Measurements from ENCODE around the gene POMP.

DNA sequence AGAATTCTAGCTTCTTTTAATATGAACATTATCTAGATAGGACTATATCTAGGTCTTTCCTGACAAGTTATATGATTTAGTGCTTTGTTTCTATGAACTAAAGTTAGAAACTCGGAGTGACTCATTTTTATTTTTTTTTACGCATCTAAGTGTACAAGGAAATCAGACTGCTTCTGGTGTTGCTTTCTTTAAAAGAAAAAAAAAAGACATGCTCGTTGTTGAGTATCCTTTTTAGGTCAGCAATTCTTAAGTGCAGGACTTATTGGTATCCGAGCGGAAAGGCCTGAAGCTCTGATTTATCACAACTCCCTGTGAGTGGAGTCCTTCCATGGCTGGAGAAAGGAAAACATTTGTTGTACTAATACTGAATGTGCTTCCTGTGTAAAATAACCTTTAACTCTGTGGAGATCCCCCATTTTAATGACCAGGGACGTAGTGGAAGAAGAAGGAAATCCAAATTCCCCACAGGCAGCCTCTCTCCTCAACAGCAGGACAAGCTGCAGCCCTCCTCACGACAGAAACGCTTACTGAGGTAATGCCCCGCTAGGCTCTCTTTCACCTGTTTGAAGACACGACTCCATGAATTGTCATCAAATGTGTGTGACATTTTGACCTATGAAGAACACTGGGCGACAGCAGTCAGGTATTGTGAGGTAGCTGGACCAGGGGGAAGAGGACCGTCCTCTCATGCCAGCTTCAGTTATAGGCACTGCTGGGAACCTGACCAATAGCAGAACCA lies 17.9 kb upstream of the POMP start:
- TF ChIP-seq, protein P1, sequence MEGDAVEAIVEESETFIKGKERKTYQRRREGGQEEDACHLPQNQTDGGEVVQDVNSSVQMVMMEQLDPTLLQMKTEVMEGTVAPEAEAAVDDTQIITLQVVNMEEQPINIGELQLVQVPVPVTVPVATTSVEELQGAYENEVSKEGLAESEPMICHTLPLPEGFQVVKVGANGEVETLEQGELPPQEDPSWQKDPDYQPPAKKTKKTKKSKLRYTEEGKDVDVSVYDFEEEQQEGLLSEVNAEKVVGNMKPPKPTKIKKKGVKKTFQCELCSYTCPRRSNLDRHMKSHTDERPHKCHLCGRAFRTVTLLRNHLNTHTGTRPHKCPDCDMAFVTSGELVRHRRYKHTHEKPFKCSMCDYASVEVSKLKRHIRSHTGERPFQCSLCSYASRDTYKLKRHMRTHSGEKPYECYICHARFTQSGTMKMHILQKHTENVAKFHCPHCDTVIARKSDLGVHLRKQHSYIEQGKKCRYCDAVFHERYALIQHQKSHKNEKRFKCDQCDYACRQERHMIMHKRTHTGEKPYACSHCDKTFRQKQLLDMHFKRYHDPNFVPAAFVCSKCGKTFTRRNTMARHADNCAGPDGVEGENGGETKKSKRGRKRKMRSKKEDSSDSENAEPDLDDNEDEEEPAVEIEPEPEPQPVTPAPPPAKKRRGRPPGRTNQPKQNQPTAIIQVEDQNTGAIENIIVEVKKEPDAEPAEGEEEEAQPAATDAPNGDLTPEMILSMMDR (IDR thresholded peaks at IDR 0.05) = no peak
- TF ChIP-seq POLR2A (IDR thresholded peaks at IDR 0.05) (no peak), POLR2AphosphoS5 (IDR thresholded peaks at IDR 0.05) (no peak), EP300 (IDR thresholded peaks at IDR 0.05) (no peak)

All from suprapubic skin (tissue), 4 donors.